ENCODE results near the gene RAB33A. TPM values are rescaled to one million over a fixed set of nuclear protein-coding genes. Genes with fewer than 3 reads are reported as not detected.
A peak's percentile ranks its signal among the peaks of the same experiment; 100 is the strongest.

The RAB33A gene
- total RNA-seq (2012; rRNA removed) (0.83 and 1.6 TPM in 2 replicates), polyA plus RNA-seq (2012; rRNA removed) (1.4 and 1.8 TPM in 2 replicates), Bru-seq, nascent RNA (percentile 29 among the genes with signal in this experiment), BruChase-seq, experiment 1, labeled RNA remaining after a 6-hour chase (percentile 26 among the genes with signal in this experiment), BruChase-seq, experiment 2, labeled RNA remaining after a 2-hour chase (percentile 26 among the genes with signal in this experiment)
- 0.80 and 1.6 TPM in 2 replicates for polyA plus RNA-seq (2012; cell fraction: cytosol; rRNA removed)
- 0.38 and 1.1 TPM in 2 replicates for polyA plus RNA-seq (2012; cell fraction: nucleus; rRNA removed; ENCODE audit: low replicate concordance)
- long read RNA-seq, partial matches to known transcripts: 0 of 2 reads
- long read RNA-seq, other reads (novel, unspliced or antisense): 1 of 2 reads

DNA sequence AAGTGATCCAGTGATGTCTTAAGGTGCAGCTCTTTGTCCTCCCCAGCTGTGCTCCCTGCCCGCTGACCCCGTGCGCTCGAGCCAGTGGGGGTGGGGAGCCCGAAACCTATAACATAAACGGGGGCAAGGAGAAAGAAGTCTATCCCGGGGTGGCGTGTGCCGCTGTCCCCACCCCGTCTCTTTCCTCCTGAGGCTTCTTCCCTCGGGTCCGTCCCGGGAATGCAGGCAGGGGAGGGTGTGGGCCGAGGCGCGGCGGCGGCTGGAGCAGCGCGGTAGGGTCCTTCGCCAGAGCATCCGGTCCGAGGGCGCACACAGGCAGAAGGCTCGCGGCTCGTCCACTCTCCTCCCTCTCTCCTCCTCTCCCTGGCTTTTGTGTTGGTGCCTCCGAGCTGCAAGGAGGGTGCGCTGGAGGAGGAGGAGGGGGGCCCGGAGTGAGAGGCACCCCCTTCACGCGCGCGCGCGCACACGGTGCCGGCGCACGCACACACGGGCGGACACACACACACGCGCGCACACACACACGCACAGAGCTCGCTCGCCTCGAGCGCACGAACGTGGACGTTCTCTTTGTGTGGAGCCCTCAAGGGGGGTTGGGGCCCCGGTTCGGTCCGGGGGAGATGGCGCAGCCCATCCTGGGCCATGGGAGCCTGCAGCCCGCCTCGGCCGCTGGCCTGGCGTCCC is at the start of gene RAB33A:
Gene RAB33A, plus strand, starts transcription at position 517 of the 681 bp plus-strand sequence. Its CDS starts 101 bp downstream, at position 618.
- no TSS peak for BruUV-seq (replicated peaks)
- Histone ChIP-seq H4K8ac (ENCODE audit: low read depth in 2 of 2, low read length in 2 of 2) (peak within 1 kb of the TSS; percentile 44 to 64; a peak in 2 of 4 replicates), H3K56ac (ENCODE audit: extremely low read depth, insufficient read depth, low read length) (no peak within 1 kb of the TSS), H3K4ac (ENCODE audit: low read depth, low read length) (peak within 1 kb of the TSS; percentile 48; the same call in 1 of the 2 replicates), H2AFZ (replicated peaks; ENCODE audit: low read length, poor library complexity) (peak within 1 kb of the TSS; percentile 87), H2BK20ac (ENCODE audit: low read depth, low read length) (no peak within 1 kb of the TSS), H3K79me1 (ENCODE audit: low read depth in 1 of 2, low read length in 2 of 2) (0 out of 4 replicates have a peak, but pooled peaks cover 0 to 5% of the 10 kb centered on the region in 2 experiments), H3K4me2 (ENCODE audit: low read depth, low read length) (peak within 1 kb of the TSS; percentile 65), H3K9me1 (ENCODE audit: insufficient read depth, low read length) (peaks cover 11% of the 10 kb centered on the region; the same call in 1 of the 2 replicates), H3K27me3 (ENCODE audit: control insufficient read depth, insufficient read depth, low read length) (peaks cover 2% of the 10 kb centered on the region; the same call in 1 of the 2 replicates), H3K27ac (ENCODE audit: insufficient read depth, low read length) (no peak within 1 kb of the TSS), H2BK15ac (ENCODE audit: low read depth, low read length) (peak within 1 kb of the TSS; percentile 22; the same call in 1 of the 3 replicates), H3K4me1 (ENCODE audit: control insufficient read depth, insufficient read depth, low read length) (peaks cover 7% of the 10 kb centered on the region), H3K9ac (ENCODE audit: low read depth, low read length) (peak within 1 kb of the TSS; percentile 16; the same call in 1 of the 2 replicates), H2AK5ac (ENCODE audit: low read depth, low read length) (0 out of 2 replicates have a peak within 1 kb of the TSS, but pooled peaks have one; percentile 69), H3K4me3 (ENCODE audit: insufficient read depth, low read depth, low read length) (peak within 1 kb of the TSS; percentile 42), H2BK120ac (ENCODE audit: low read depth, low read length) (peak within 1 kb of the TSS; percentile 48; the same call in 1 of the 2 replicates), H2BK5ac (ENCODE audit: low read depth, low read length, poor library complexity, severe bottlenecking) (no peak within 1 kb of the TSS), H3K36me3 (ENCODE audit: control insufficient read depth, insufficient read depth, low read length) (no peaks in the 10 kb centered on the region), H3K18ac (ENCODE audit: low read depth, low read length) (no peak within 1 kb of the TSS), H4K20me1 (ENCODE audit: insufficient read depth, low read length) (no peaks in the 10 kb centered on the region), H4K91ac (ENCODE audit: insufficient read depth, low read depth, low read length) (peak within 1 kb of the TSS; percentile 32; the same call in 1 of the 2 replicates), H2AK9ac (replicated peaks; ENCODE audit: low read depth, low read length, poor library complexity) (peak within 1 kb of the TSS; percentile 57), H3K9me3 (ENCODE audit: control insufficient read depth, insufficient read depth, low read length) (no peaks in the 10 kb centered on the region), H3K23ac (ENCODE audit: low read depth, low read length) (no peak within 1 kb of the TSS), H3K14ac (replicated peaks; ENCODE audit: low read depth, low read length) (0 out of 2 replicates have a peak within 1 kb of the TSS, but pooled peaks have one; percentile 41), H4K5ac (ENCODE audit: low read depth, low read length) (no peak within 1 kb of the TSS)
- dilution Hi-C loops (cut with HindIII; ENCODE audit: low sequenced_read_pairs, unreplicated experiment) (no loop called here), in situ Hi-C loops (cut with MboI; ENCODE audit: low sequenced_read_pairs) (no loop called here), intact Hi-C loops (cut with micrococcal nuclease) (loop anchor here (5.0 kb wide), 1 partner anchor 59 kb away; the partner anchor contains the start of gene ELF4)
- ChIA-PET POLR2A (ENCODE audit: unreplicated experiment) (no interaction called here), CTCF (no interaction called here)
- 37% methylated on average over 30 of the region's 61 CpGs; no CpG with 5 or more reads in 1 of the 2 experiments for WGBS, 2 experiments (ENCODE audit: extremely low coverage in 2 of 2, insufficient read length in 1 of 2)
- no peak for DNase-seq
- no peak for TF ChIP-seq FOS (IDR thresholded peaks at IDR 0.05; ENCODE audit: low read depth, low read length)
- no peak for TF ChIP-seq BHLHE40 (IDR thresholded peaks at IDR 0.05; ENCODE audit: low read depth, low read length)
- no peak for TF ChIP-seq SMC3 (IDR thresholded peaks at IDR 0.05; ENCODE audit: low read depth, low read length)
- TF ChIP-seq MAFK (IDR thresholded peaks at IDR 0.05; ENCODE audit: low read depth, low read length): no peak
- TF ChIP-seq NFE2L2 (IDR thresholded peaks at IDR 0.05; ENCODE audit: low read depth, low read length): no peak
- no peak for TF ChIP-seq MXI1 (IDR thresholded peaks at IDR 0.05; ENCODE audit: borderline replicate concordance, low read depth, low read length)
- no peak for TF ChIP-seq RCOR1 (IDR thresholded peaks at IDR 0.05; ENCODE audit: insufficient replicate concordance, low read length)
- ATAC-seq (ENCODE audit: low read depth): peak; percentile 38; the same call in 1 of the 2 replicates

Data from IMR-90 (cell line).